NCI-H446 treated with DMSO at 0.1 percent for 48 hours (cell line): ENCODE measurements around the gene DDX53.

Experiments used
- DNase-seq: peaks from one replicate; lab custom pipeline; 2025; lab: John Stamatoyannopoulos, UW

Gene DDX53

GRCh38 chrX:23048806-23049573 lies 49.2 kb downstream of the DDX53 start:
- DNase-seq, result no peak

GRCh38 chrX:23052324-23052723 lies 52.6 kb downstream of the DDX53 start:
- DNase-seq, result no peak
